ENCODE measurements around the gene RHBDL3. TPM values are rescaled to one million over a fixed set of nuclear protein-coding genes. Genes with fewer than 3 reads are reported as not detected.

The RHBDL3 gene
- total and polyA plus RNA-seq, 2 donors (not counting 3 experiments of a cell fraction or from before 2014, with no cell fraction given), result 0.11 to 0.20 TPM

GRCh38 chr17:32348483-32348800, 82.8 kb downstream of the RHBDL3 start:
- no peak overlapping the region for H3K4me3 ChIP-seq (replicated peaks in 1 of 3; ENCODE audit: insufficient read depth in 1 of 3, low read depth in 1 of 3, low read length in 3 of 3)
- peaks cover 2% of the 10 kb centered on the region in 2 experiments for H3K36me3 ChIP-seq (ENCODE audit: control insufficient read depth in 2 of 2, extremely low read depth in 1 of 2, insufficient read depth in 2 of 2, low read length in 2 of 2)
- no peaks in the 10 kb centered on the region for H3K9me1 ChIP-seq (replicated peaks; ENCODE audit: control insufficient read depth, extremely low read depth, insufficient read depth, low read length)
- CTCF ChIA-PET, result interaction anchor here (0.9 kb wide), 1 partner anchor 96 kb away, joined by 3 read pairs; the partner anchor contains the start of gene PSMD11
- no peak overlapping the region for H3K9ac ChIP-seq (replicated peaks; ENCODE audit: extremely low read depth, insufficient read depth, low read length)
- H3K4me1 ChIP-seq (ENCODE audit: control insufficient read depth, extremely low read depth, insufficient read depth, low read length), result peaks cover 14% of the 10 kb centered on the region
- H3K9me3 ChIP-seq (replicated peaks; ENCODE audit: control insufficient read depth, insufficient read depth, low read length), result no peaks in the 10 kb centered on the region
- no peaks in the 10 kb centered on the region for H3K27me3 ChIP-seq (ENCODE audit: control insufficient read depth in 2 of 2, insufficient read depth in 2 of 2, low read length in 2 of 2)
- no peak overlapping the region for H3K4me2 ChIP-seq (ENCODE audit: insufficient read depth, low read length)
- no peak for DNase-seq (ENCODE audit: low read depth, low spot score)
- dilution Hi-C loops (cut with MboI; ENCODE audit: extremely low pct_ligation_motif_present, low sequenced_read_pairs), result no loop called here
- POLR2A ChIA-PET, result no interaction called here
- BruUV-seq (replicated peaks), result no TSS peak
- peaks cover 38% of the 10 kb centered on the region for H3K79me2 ChIP-seq (ENCODE audit: control insufficient read depth, insufficient read depth, low read length)
- peaks cover 6% of the 10 kb centered on the region for H4K20me1 ChIP-seq (replicated peaks; ENCODE audit: control insufficient read depth, extremely low read depth, insufficient read depth, low read length)
- FAIRE-seq, result no peak
- TF ChIP-seq GATA2 (IDR thresholded peaks at IDR 0.05; ENCODE audit: insufficient read depth, insufficient read length, low read depth, low read length), result no peak
- TF ChIP-seq FOS (IDR thresholded peaks at IDR 0.05; ENCODE audit: borderline replicate concordance, insufficient read depth, low read length), result no peak
- TF ChIP-seq MAX (IDR thresholded peaks at IDR 0.05; ENCODE audit: insufficient read depth, insufficient read length), result no peak
- no peak for TF ChIP-seq CTCF (IDR thresholded peaks at IDR 0.05; ENCODE audit: extremely low read depth in 1 of 2, insufficient read depth in 1 of 2, low read depth in 1 of 2, low read length in 2 of 2)
- TF ChIP-seq POLR2A (IDR thresholded peaks at IDR 0.05; ENCODE audit: low read depth, low read length), result no peak
- no peak for TF ChIP-seq JUN (IDR thresholded peaks at IDR 0.05; ENCODE audit: borderline replicate concordance, insufficient read depth, insufficient read length, low read depth)
- TF ChIP-seq POLR2AphosphoS5 (IDR thresholded peaks at IDR 0.05; ENCODE audit: insufficient read depth, low read depth, low read length), result no peak
- no peak for TF ChIP-seq EZH2 (IDR thresholded peaks at IDR 0.05; ENCODE audit: borderline replicate concordance, low read depth, low read length, severe bottlenecking)
- no peak for TF ChIP-seq MYC (IDR thresholded peaks at IDR 0.05; ENCODE audit: low read depth, low read length)
- H2AFZ ChIP-seq (ENCODE audit: low read depth, low read length), result no peak overlapping the region
- H3K27ac ChIP-seq (ENCODE audit: insufficient read depth, low read depth, low read length), result no peak overlapping the region
- intact Hi-C loops (cut with micrococcal nuclease), result no loop called here

All from endothelial cell of umbilical vein (primary cell).